Neural progenitor cell (in vitro differentiated cells): ENCODE data around the gene OR10G7.

Experiments
- CTCF ChIP-seq: fragments of 200-600 bp; sonication (generic); IDR thresholded peaks from 2 replicates; pipeline ENCODE4 v1.5.1; 2017; ENCODE audit warnings: antibody characterized with exemption, mild to moderate bottlenecking
- EZH2 ChIP-seq: fragments of 200-600 bp; sonication (generic); IDR thresholded peaks from 2 replicates; pipeline ENCODE4 v1.6.1; 2017; ENCODE audit warnings: antibody characterized with exemption, mild to moderate bottlenecking, moderate library complexity

- TF ChIP-seq CTCF, result no peak
- TF ChIP-seq EZH2, result no peak
These were observed at the start of gene OR10G7 for GRCh38 chr11:124041254-124041653.
